ENCODE results near the gene OLFML2A.
A peak's percentile ranks its signal among the peaks of the same experiment; 100 is the strongest.

OLFML2A gene

GRCh38 chr9:124761710-124762109, 15.2 kb upstream of the OLFML2A start:
- no peaks in the 10 kb centered on the region for H3K9me2 ChIP-seq (replicated peaks; ENCODE audit: low read depth, low read length)
- H3K27me3 ChIP-seq (ENCODE audit: insufficient read depth, low read length, poor library complexity, severe bottlenecking), result no peaks in the 10 kb centered on the region
- 0 out of 2 replicates have a peak, but pooled peaks cover 9% of the 10 kb centered on the region for H3K79me2 ChIP-seq (ENCODE audit: insufficient read depth, low read length)
- TF ChIP-seq, protein P1, sequence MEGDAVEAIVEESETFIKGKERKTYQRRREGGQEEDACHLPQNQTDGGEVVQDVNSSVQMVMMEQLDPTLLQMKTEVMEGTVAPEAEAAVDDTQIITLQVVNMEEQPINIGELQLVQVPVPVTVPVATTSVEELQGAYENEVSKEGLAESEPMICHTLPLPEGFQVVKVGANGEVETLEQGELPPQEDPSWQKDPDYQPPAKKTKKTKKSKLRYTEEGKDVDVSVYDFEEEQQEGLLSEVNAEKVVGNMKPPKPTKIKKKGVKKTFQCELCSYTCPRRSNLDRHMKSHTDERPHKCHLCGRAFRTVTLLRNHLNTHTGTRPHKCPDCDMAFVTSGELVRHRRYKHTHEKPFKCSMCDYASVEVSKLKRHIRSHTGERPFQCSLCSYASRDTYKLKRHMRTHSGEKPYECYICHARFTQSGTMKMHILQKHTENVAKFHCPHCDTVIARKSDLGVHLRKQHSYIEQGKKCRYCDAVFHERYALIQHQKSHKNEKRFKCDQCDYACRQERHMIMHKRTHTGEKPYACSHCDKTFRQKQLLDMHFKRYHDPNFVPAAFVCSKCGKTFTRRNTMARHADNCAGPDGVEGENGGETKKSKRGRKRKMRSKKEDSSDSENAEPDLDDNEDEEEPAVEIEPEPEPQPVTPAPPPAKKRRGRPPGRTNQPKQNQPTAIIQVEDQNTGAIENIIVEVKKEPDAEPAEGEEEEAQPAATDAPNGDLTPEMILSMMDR (conservative IDR thresholded peaks at IDR 0.05; ENCODE audit: low read length), result no peak
- TF ChIP-seq EZH2phosphoT487 (IDR thresholded peaks at IDR 0.05; ENCODE audit: borderline replicate concordance), result no peak
- peaks cover 9% of the 10 kb centered on the region for H3K4me1 ChIP-seq (ENCODE audit: insufficient read depth, low read length, poor library complexity, severe bottlenecking)
- no peak overlapping the region for H3K4me3 ChIP-seq (ENCODE audit: low read length, poor library complexity, severe bottlenecking)
- H3K9me3 ChIP-seq (ENCODE audit: insufficient read depth, low read depth, low read length), result no peaks in the 10 kb centered on the region
- H3K36me3 ChIP-seq (ENCODE audit: insufficient read depth, low read length), result no peaks in the 10 kb centered on the region
- no peaks in the 10 kb centered on the region for H3F3A ChIP-seq (ENCODE audit: low read depth)
- no peak overlapping the region for H3K9ac ChIP-seq (ENCODE audit: low read depth, low read length, poor library complexity, severe bottlenecking)
- peaks cover 3% of the 10 kb centered on the region for H4K20me1 ChIP-seq (ENCODE audit: insufficient read depth, low read length, poor library complexity, severe bottlenecking)
- no peak overlapping the region for H3K4me2 ChIP-seq (ENCODE audit: low read depth, low read length, poor library complexity, severe bottlenecking)
- no peak overlapping the region for H2AFZ ChIP-seq (ENCODE audit: low read length)

DNA sequence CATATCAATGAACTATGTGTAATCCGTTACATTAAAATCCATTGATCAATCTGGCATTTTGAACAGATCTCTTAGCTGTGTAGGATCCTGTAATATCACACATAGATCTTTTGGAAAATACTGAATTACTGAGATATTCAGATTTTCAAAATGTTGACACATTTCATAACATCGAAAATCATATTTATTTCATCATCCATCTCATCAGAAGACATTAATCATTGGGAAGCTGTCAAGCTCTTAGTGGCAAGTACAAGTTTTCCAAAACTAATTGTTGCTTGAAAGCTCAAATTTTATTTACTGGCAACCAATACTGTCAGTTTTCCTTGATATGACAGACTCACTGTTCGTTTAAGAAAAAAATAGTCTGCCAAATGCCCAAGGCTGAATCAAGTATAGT, 14.3 kb upstream of the OLFML2A start:
- Histone ChIP-seq H3K9me3 (ENCODE audit: insufficient read depth, low read depth, low read length) (no peaks in the 10 kb centered on the region), H3K9me2 (replicated peaks; ENCODE audit: low read depth, low read length) (no peaks in the 10 kb centered on the region), H3K4me3 (ENCODE audit: low read length, poor library complexity, severe bottlenecking) (no peak overlapping the region), H2AFZ (ENCODE audit: low read length) (no peak overlapping the region), H3K4me2 (ENCODE audit: low read depth, low read length, poor library complexity, severe bottlenecking) (no peak overlapping the region), H4K20me1 (ENCODE audit: insufficient read depth, low read length, poor library complexity, severe bottlenecking) (peaks cover 3% of the 10 kb centered on the region), H3K36me3 (ENCODE audit: insufficient read depth, low read length) (no peaks in the 10 kb centered on the region), H3F3A (ENCODE audit: low read depth) (no peaks in the 10 kb centered on the region), H3K27me3 (ENCODE audit: insufficient read depth, low read length, poor library complexity, severe bottlenecking) (no peaks in the 10 kb centered on the region), H3K9ac (ENCODE audit: low read depth, low read length, poor library complexity, severe bottlenecking) (no peak overlapping the region), H3K79me2 (ENCODE audit: insufficient read depth, low read length) (0 out of 2 replicates have a peak, but pooled peaks cover 14% of the 10 kb centered on the region), H3K4me1 (ENCODE audit: insufficient read depth, low read length, poor library complexity, severe bottlenecking) (peaks cover 14% of the 10 kb centered on the region)
- no peak for TF ChIP-seq EZH2phosphoT487 (IDR thresholded peaks at IDR 0.05; ENCODE audit: borderline replicate concordance)
- TF ChIP-seq, protein P1 (conservative IDR thresholded peaks at IDR 0.05; ENCODE audit: low read length), result no peak

- Histone ChIP-seq H3K36me3 (ENCODE audit: insufficient read depth, low read length) (no peaks in the 10 kb centered on the region), H3K27me3 (ENCODE audit: insufficient read depth, low read length, poor library complexity, severe bottlenecking) (no peaks in the 10 kb centered on the region), H3K4me2 (ENCODE audit: low read depth, low read length, poor library complexity, severe bottlenecking) (no peak overlapping the region), H3K4me3 (ENCODE audit: low read length, poor library complexity, severe bottlenecking) (no peak overlapping the region), H2AFZ (ENCODE audit: low read length) (no peak overlapping the region), H4K20me1 (ENCODE audit: insufficient read depth, low read length, poor library complexity, severe bottlenecking) (peaks cover 9% of the 10 kb centered on the region), H3K79me2 (ENCODE audit: insufficient read depth, low read length) (peaks cover 24% of the 10 kb centered on the region), H3K9ac (ENCODE audit: low read depth, low read length, poor library complexity, severe bottlenecking) (no peak overlapping the region), H3F3A (ENCODE audit: low read depth) (no peaks in the 10 kb centered on the region), H3K9me3 (ENCODE audit: insufficient read depth, low read depth, low read length) (no peaks in the 10 kb centered on the region), H3K9me2 (replicated peaks; ENCODE audit: low read depth, low read length) (no peaks in the 10 kb centered on the region), H3K4me1 (ENCODE audit: insufficient read depth, low read length, poor library complexity, severe bottlenecking) (peaks cover 27% of the 10 kb centered on the region)
- TF ChIP-seq EZH2phosphoT487 (IDR thresholded peaks at IDR 0.05; ENCODE audit: borderline replicate concordance), result no peak
- TF ChIP-seq, protein P1 (conservative IDR thresholded peaks at IDR 0.05; ENCODE audit: low read length), result peak; percentile 66
Observed at GRCh38 chr9:124764774-124765438, 12.0 kb upstream of the OLFML2A start.
